Uterus (tissue), 2 donors: ENCODE data around the gene PIAS4.

Source experiments
- POLR2A ChIP-seq, 2 donors: fragments of 450-650 bp; IDR thresholded peaks; one replicate each; pipeline ENCODE4 v1.6.1; 2016; ENCODE audit warnings: antibody characterized with exemption in 2 of 2, mild to moderate bottlenecking in 1 of 2, moderate library complexity in 1 of 2
- TF ChIP-seq, protein P1 (sequence below), 4 experiments: fragments of 200-600 bp in 2 of 4; fragments of 450-650 bp in 2 of 4; sonication (generic) in 2 of 4; IDR thresholded peaks; one replicate each; pipeline ENCODE4 v1.5.1; 2016 to 2019; ENCODE audit warnings: antibody characterized with exemption in 4 of 4, mild to moderate bottlenecking in 2 of 4, moderate library complexity in 1 of 4

DNA sequence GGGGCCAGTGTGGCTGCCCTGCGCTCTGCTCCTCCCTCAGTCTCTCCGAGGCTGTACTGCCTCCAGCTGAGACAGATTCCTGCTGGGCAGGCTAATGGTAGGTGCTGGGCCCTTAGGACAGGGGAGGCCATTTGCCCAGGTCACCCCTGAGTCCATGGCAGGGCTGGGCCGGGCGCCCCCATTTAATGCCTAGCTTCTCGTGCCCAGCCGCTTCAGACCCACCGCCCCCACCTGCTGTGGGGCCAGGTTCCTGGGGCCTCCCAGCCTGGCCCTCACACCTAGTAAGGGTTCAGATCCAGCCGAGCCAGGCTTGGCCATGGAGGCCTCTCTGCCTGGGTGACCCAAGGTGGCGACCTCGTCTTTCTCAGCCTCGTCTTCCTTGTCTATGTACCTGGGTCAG lies 17.8 kb downstream of the PIAS4 start:
- TF ChIP-seq, protein P1, sequence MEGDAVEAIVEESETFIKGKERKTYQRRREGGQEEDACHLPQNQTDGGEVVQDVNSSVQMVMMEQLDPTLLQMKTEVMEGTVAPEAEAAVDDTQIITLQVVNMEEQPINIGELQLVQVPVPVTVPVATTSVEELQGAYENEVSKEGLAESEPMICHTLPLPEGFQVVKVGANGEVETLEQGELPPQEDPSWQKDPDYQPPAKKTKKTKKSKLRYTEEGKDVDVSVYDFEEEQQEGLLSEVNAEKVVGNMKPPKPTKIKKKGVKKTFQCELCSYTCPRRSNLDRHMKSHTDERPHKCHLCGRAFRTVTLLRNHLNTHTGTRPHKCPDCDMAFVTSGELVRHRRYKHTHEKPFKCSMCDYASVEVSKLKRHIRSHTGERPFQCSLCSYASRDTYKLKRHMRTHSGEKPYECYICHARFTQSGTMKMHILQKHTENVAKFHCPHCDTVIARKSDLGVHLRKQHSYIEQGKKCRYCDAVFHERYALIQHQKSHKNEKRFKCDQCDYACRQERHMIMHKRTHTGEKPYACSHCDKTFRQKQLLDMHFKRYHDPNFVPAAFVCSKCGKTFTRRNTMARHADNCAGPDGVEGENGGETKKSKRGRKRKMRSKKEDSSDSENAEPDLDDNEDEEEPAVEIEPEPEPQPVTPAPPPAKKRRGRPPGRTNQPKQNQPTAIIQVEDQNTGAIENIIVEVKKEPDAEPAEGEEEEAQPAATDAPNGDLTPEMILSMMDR (IDR thresholded peaks at IDR 0.05) = no peak
- no peak for TF ChIP-seq POLR2A (IDR thresholded peaks at IDR 0.05)
